ENCODE data around the gene TMEM238. TPM values are rescaled to one million over a fixed set of nuclear protein-coding genes. Genes with fewer than 3 reads are reported as not detected.
A peak's percentile ranks its signal among the peaks of the same experiment; 100 is the strongest.

Gene TMEM238
- total RNA-seq, 6 experiments from 2014 or later: 0.26 to 2.4 (median 0.64) TPM

GRCh38 chr19:55345818-55346724 is 38.0 kb downstream of the TMEM238 start:
- Mint-ChIP-seq H3K27me3 (ENCODE audit: insufficient read depth) (no peaks in the 10 kb centered on the region), H3K9me3 (no peaks in the 10 kb centered on the region), H3K4me3 (no peak overlapping the region), H3K36me3 (ENCODE audit: low read depth) (no peaks in the 10 kb centered on the region; the same call in 1 of the 2 replicates), H3K27ac (no peak overlapping the region), H3K4me1 (ENCODE audit: low read depth) (peaks cover 17% of the 10 kb centered on the region)
- no peak for TF ChIP-seq CTCF (IDR thresholded peaks at IDR 0.05)
- no peak for DNase-seq

- no peak overlapping the region for H3K4me3 Mint-ChIP-seq
Measured at GRCh38 chr19:55345101-55345817, 38.8 kb downstream of the TMEM238 start.

GRCh38 chr19:55344444-55344843 is 39.6 kb downstream of the TMEM238 start:
- Mint-ChIP-seq H3K4me1 (ENCODE audit: low read depth) (peaks cover 23% of the 10 kb centered on the region), H3K4me3 (no peak overlapping the region), H3K27me3 (ENCODE audit: insufficient read depth) (peaks cover 2% of the 10 kb centered on the region; the same call in 1 of the 2 replicates), H3K9me3 (no peaks in the 10 kb centered on the region), H3K27ac (no peak overlapping the region), H3K36me3 (ENCODE audit: low read depth) (no peaks in the 10 kb centered on the region; the same call in 1 of the 2 replicates)
- TF ChIP-seq CTCF (IDR thresholded peaks at IDR 0.05): no peak
- no peak for DNase-seq

More at GRCh38 chr19:55345101-55345817, 38.8 kb downstream of the TMEM238 start:
- no peaks in the 10 kb centered on the region for H3K9me3 Mint-ChIP-seq
- peaks cover 23% of the 10 kb centered on the region for H3K4me1 Mint-ChIP-seq (ENCODE audit: low read depth)
- DNase-seq: no peak
- H3K36me3 Mint-ChIP-seq (ENCODE audit: low read depth): no peaks in the 10 kb centered on the region; the same call in 1 of the 2 replicates
- no peak for TF ChIP-seq CTCF (IDR thresholded peaks at IDR 0.05)
- H3K27me3 Mint-ChIP-seq (ENCODE audit: insufficient read depth): no peaks in the 10 kb centered on the region
- no peak overlapping the region for H3K27ac Mint-ChIP-seq

- Mint-ChIP-seq H3K4me1 (ENCODE audit: low read depth) (peaks cover 33% of the 10 kb centered on the region), H3K36me3 (ENCODE audit: low read depth) (no peaks in the 10 kb centered on the region; the same call in 1 of the 2 replicates), H3K27me3 (ENCODE audit: insufficient read depth) (peaks cover 6% of the 10 kb centered on the region), H3K9me3 (no peaks in the 10 kb centered on the region), H3K4me3 (peak overlapping the region; percentile 60), H3K27ac (peak overlapping the region; percentile 60)
- no peak for DNase-seq
- no peak for TF ChIP-seq CTCF (IDR thresholded peaks at IDR 0.05)
Measured at GRCh38 chr19:55341595-55342531, 42.2 kb downstream of the TMEM238 start.

- peak overlapping the region; percentile 91 for H3K4me3 Mint-ChIP-seq
- peak; percentile 41 for DNase-seq
- peaks cover 33% of the 10 kb centered on the region for H3K4me1 Mint-ChIP-seq (ENCODE audit: low read depth)
- H3K27me3 Mint-ChIP-seq (ENCODE audit: insufficient read depth): peaks cover 7% of the 10 kb centered on the region
- no peak for TF ChIP-seq CTCF (IDR thresholded peaks at IDR 0.05)
- peak overlapping the region; percentile 100 for H3K27ac Mint-ChIP-seq
- H3K9me3 Mint-ChIP-seq: no peaks in the 10 kb centered on the region
- no peaks in the 10 kb centered on the region; the same call in 1 of the 2 replicates for H3K36me3 Mint-ChIP-seq (ENCODE audit: low read depth)
Measured at GRCh38 chr19:55341171-55341588, 42.9 kb downstream of the TMEM238 start.

Data from HFFc6 (cell line).